ENCODE measurements around the gene INPP5A. TPM values are rescaled to one million over a fixed set of nuclear protein-coding genes. Genes with fewer than 3 reads are reported as not detected.

The INPP5A gene
- total and polyA plus RNA-seq, 2 donors (not counting 1 experiment from before 2014, with no cell fraction given) = 9.3 to 87.8 TPM

- peaks cover 13% of the 10 kb centered on the region for H3K9me3 Mint-ChIP-seq (ENCODE audit: insufficient read depth)
- Histone ChIP-seq H2AFZ (ENCODE audit: insufficient read depth, low read depth, low read length, poor library complexity, severe bottlenecking) (no peak overlapping the region), H3K9me3 (ENCODE audit: control extremely low read depth in 1 of 3, control insufficient read depth in 2 of 3, insufficient read depth in 1 of 3, low read length in 2 of 3) (peaks cover 0 to 4% (median 3%) of the 10 kb centered on the region in 3 donors), H3K4me2 (replicated peaks; ENCODE audit: low read depth, low read length, poor library complexity, severe bottlenecking) (no peak overlapping the region), H3K79me2 (ENCODE audit: control insufficient read depth, insufficient read depth, low read length) (no peaks in the 10 kb centered on the region), H3K27ac (ENCODE audit: low read length in 2 of 2) (no peak overlapping the region), H3K4me3 (ENCODE audit: control extremely low read depth in 1 of 5, extremely low read depth in 1 of 5, insufficient read depth in 1 of 5, low read depth in 2 of 5, low read length in 4 of 5) (no peak overlapping the region), H3K4me1 (ENCODE audit: control insufficient read depth in 2 of 2, insufficient read depth in 2 of 2, low read length in 2 of 2) (no peaks in the 10 kb centered on the region), H3K9ac (ENCODE audit: low read length) (no peak overlapping the region), H3K36me3 (replicated peaks in 1 of 2; ENCODE audit: control extremely low read depth in 1 of 2, control insufficient read depth in 1 of 2, extremely low read depth in 1 of 2, insufficient read depth in 2 of 2, low read length in 1 of 2) (peaks cover 0 to 19% of the 10 kb centered on the region in 2 experiments), H3K27me3 (replicated peaks in 1 of 4; ENCODE audit: control extremely low read depth in 1 of 4, control insufficient read depth in 3 of 4, insufficient read depth in 4 of 4, low read length in 3 of 4) (no peaks in the 10 kb centered on the region), H4K20me1 (ENCODE audit: control insufficient read depth, insufficient read depth, low read length, poor library complexity, severe bottlenecking) (peaks cover 8% of the 10 kb centered on the region)
- no peaks in the 10 kb centered on the region for H3K4me1 Mint-ChIP-seq
- ChIA-PET CTCF (no interaction called here), POLR2A (no interaction called here)
- WGBS (ENCODE audit: insufficient coverage) = 100% methylated on average over 6 of the region's 13 CpGs
- H3K27me3 Mint-ChIP-seq = no peaks in the 10 kb centered on the region
- H3K4me3 Mint-ChIP-seq = no peak overlapping the region
- DNase-seq (no peak), ATAC-seq (ENCODE audit: low read depth) (no peak)
- intact Hi-C loops (cut with micrococcal nuclease) = no loop called here
- no peak overlapping the region for H3K27ac Mint-ChIP-seq
- TF ChIP-seq EZH2 (IDR thresholded peaks at IDR 0.05; ENCODE audit: borderline replicate concordance, insufficient read depth, low read depth, low read length, poor library complexity, severe bottlenecking) = no peak
- TF ChIP-seq CTCF (IDR thresholded peaks at IDR 0.05) = no peak
These were observed 159.4 kb downstream of the INPP5A start for GRCh38 chr10:132696728-132697577.

- Mint-ChIP-seq H3K27ac (no peak overlapping the region), H3K9me3 (ENCODE audit: insufficient read depth) (peaks cover 13% of the 10 kb centered on the region), H3K4me1 (no peaks in the 10 kb centered on the region), H3K4me3 (no peak overlapping the region), H3K27me3 (no peaks in the 10 kb centered on the region)
- no peak overlapping the region for H3K4me2 ChIP-seq (replicated peaks; ENCODE audit: low read depth, low read length, poor library complexity, severe bottlenecking)
- H3K27me3 ChIP-seq (replicated peaks in 1 of 4; ENCODE audit: control extremely low read depth in 1 of 4, control insufficient read depth in 3 of 4, insufficient read depth in 4 of 4, low read length in 3 of 4) = no peaks in the 10 kb centered on the region
- intact Hi-C loops (cut with micrococcal nuclease) = no loop called here
- ATAC-seq (ENCODE audit: low read depth) (no peak), DNase-seq (no peak)
- H3K27ac ChIP-seq (ENCODE audit: low read length in 2 of 2) = no peak overlapping the region
- 96% methylated on average over 21 of the region's 21 CpGs for WGBS (ENCODE audit: insufficient coverage)
- CTCF ChIA-PET = no interaction called here
- peaks cover 0 to 3% (median 3%) of the 10 kb centered on the region in 3 donors for H3K9me3 ChIP-seq (ENCODE audit: control extremely low read depth in 1 of 3, control insufficient read depth in 2 of 3, insufficient read depth in 1 of 3, low read length in 2 of 3)
- TF ChIP-seq CTCF (IDR thresholded peaks at IDR 0.05) = no peak
- no peak for TF ChIP-seq EZH2 (IDR thresholded peaks at IDR 0.05; ENCODE audit: borderline replicate concordance, insufficient read depth, low read depth, low read length, poor library complexity, severe bottlenecking)
- H3K4me3 ChIP-seq (ENCODE audit: control extremely low read depth in 1 of 5, extremely low read depth in 1 of 5, insufficient read depth in 1 of 5, low read depth in 2 of 5, low read length in 4 of 5) = no peak overlapping the region
- POLR2A ChIA-PET = no interaction called here
- no peak overlapping the region for H2AFZ ChIP-seq (ENCODE audit: insufficient read depth, low read depth, low read length, poor library complexity, severe bottlenecking)
- no peaks in the 10 kb centered on the region for H3K79me2 ChIP-seq (ENCODE audit: control insufficient read depth, insufficient read depth, low read length)
- no peaks in the 10 kb centered on the region for H3K4me1 ChIP-seq (ENCODE audit: control insufficient read depth in 2 of 2, insufficient read depth in 2 of 2, low read length in 2 of 2)
- H3K9ac ChIP-seq (ENCODE audit: low read length) = no peak overlapping the region
- peaks cover 0 to 19% of the 10 kb centered on the region in 2 experiments for H3K36me3 ChIP-seq (replicated peaks in 1 of 2; ENCODE audit: control extremely low read depth in 1 of 2, control insufficient read depth in 1 of 2, extremely low read depth in 1 of 2, insufficient read depth in 2 of 2, low read length in 1 of 2)
- H4K20me1 ChIP-seq (ENCODE audit: control insufficient read depth, insufficient read depth, low read length, poor library complexity, severe bottlenecking) = peaks cover 8% of the 10 kb centered on the region
These were observed 160.1 kb downstream of the INPP5A start for GRCh38 chr10:132697578-132698200.
